Measurements from ENCODE around the gene TBC1D23. TPM values are rescaled to one million over a fixed set of nuclear protein-coding genes. Genes with fewer than 3 reads are reported as not detected.
A peak's percentile ranks its signal among the peaks of the same experiment; 100 is the strongest.
"Not testable (repeated sequence)": the region's sequence is repeated elsewhere in the genome, so short reads cannot be mapped to it uniquely, and the experiment has no call there.

TBC1D23 gene
- total RNA-seq, 4 donors from 2014 or later, result 40.7 to 397 (median 101) TPM

GRCh38 chr3:100256731-100257151, 4.1 kb upstream of the TBC1D23 start:
- Histone ChIP-seq H3K9me3 (no peaks in the 10 kb centered on the region), H3K27ac (peak overlapping the region in 1 of 2 donors; percentile 6), H3K4me3 (no peak overlapping the region), H3K27me3 (no peaks in the 10 kb centered on the region), H3K4me1 (peaks cover 0 to 2% of the 10 kb centered on the region in 2 donors), H3K36me3 (no peaks in the 10 kb centered on the region)
- intact Hi-C loops (cut with DNase I; ENCODE audit: low total_unique reads), result loop anchor here (10.0 kb wide), 2 partner anchors 192 to 422 kb away; no protein-coding TSS in a partner anchor
- TF ChIP-seq CTCF (IDR thresholded peaks at IDR 0.05), result no peak
- no peak for TF ChIP-seq POLR2A (IDR thresholded peaks at IDR 0.05)
- DNase-seq, result no peak

GRCh38 chr3:100257586-100257985, 3.2 kb upstream of the TBC1D23 start:
- intact Hi-C loops (cut with DNase I; ENCODE audit: low total_unique reads), result loop anchor here (10.0 kb wide), 2 partner anchors 193 to 423 kb away; no protein-coding TSS in a partner anchor
- DNase-seq, result no peak
- H3K36me3 ChIP-seq, result no peaks in the 10 kb centered on the region
- no peaks in the 10 kb centered on the region for H3K9me3 ChIP-seq
- no peak overlapping the region for H3K27ac ChIP-seq
- H3K27me3 ChIP-seq, result no peaks in the 10 kb centered on the region
- no peak overlapping the region for H3K4me3 ChIP-seq
- peaks cover 0 to 6% of the 10 kb centered on the region in 2 donors for H3K4me1 ChIP-seq
- TF ChIP-seq POLR2A (IDR thresholded peaks at IDR 0.05), result no peak
- TF ChIP-seq CTCF (IDR thresholded peaks at IDR 0.05), result no peak

GRCh38 chr3:100260081-100260684, 609 bp upstream of the TBC1D23 start:
- H3K4me3 ChIP-seq, result peak overlapping the region; percentile 90 to 99

GRCh38 chr3:100261485-100261903, 702 bp downstream of the TBC1D23 start:
- Histone ChIP-seq H3K4me1 (peaks cover under 1 to 6% of the 10 kb centered on the region in 2 donors), H3K36me3 (no peaks in the 10 kb centered on the region), H3K27ac (peak overlapping the region; percentile 95 to 98), H3K4me3 (peak overlapping the region; percentile 90 to 99), H3K9me3 (no peaks in the 10 kb centered on the region), H3K27me3 (no peaks in the 10 kb centered on the region)
- DNase-seq, result no peak
- TF ChIP-seq CTCF (IDR thresholded peaks at IDR 0.05) (no peak), POLR2A (IDR thresholded peaks at IDR 0.05) (no peak)
- intact Hi-C loops (cut with DNase I; ENCODE audit: low total_unique reads), result no loop called here

More at GRCh38 chr3:100260081-100260684, 609 bp upstream of the TBC1D23 start:
- H3K4me1 ChIP-seq, result peaks cover 0 to 6% of the 10 kb centered on the region in 2 donors
- H3K27ac ChIP-seq, result peak overlapping the region; percentile 95 to 98
- no peak for TF ChIP-seq POLR2A (IDR thresholded peaks at IDR 0.05)
- peak in 3 of 4 experiments; percentile 17 to 34 (median 31) for TF ChIP-seq CTCF (IDR thresholded peaks at IDR 0.05)
- no peaks in the 10 kb centered on the region for H3K27me3 ChIP-seq
- intact Hi-C loops (cut with DNase I; ENCODE audit: low total_unique reads), result no loop called here
- H3K36me3 ChIP-seq, result no peaks in the 10 kb centered on the region
- H3K9me3 ChIP-seq, result no peaks in the 10 kb centered on the region
- peak; percentile 59 to 68 for DNase-seq

GRCh38 chr3:100262925-100263324, 2.1 kb downstream of the TBC1D23 start:
- DNase-seq; H3K27me3 ChIP-seq; H3K4me1 ChIP-seq; H3K9me3 ChIP-seq; intact Hi-C loops (cut with DNase I; ENCODE audit: low total_unique reads); H3K36me3 ChIP-seq; H3K4me3 ChIP-seq; H3K27ac ChIP-seq: not testable (repeated sequence)

Data from uterus (tissue), 4 donors.